Suprapubic skin (tissue), 4 donors: Measurements from ENCODE around the gene MYL12A.

Experiments
- CTCF ChIP-seq, 2 donors: fragments of 200-600 bp in 1 of 2; fragments of 450-650 bp in 1 of 2; sonication (generic) in 1 of 2; IDR thresholded peaks; one replicate each; pipeline ENCODE4 v1.5.1; 2016 to 2019; ENCODE audit warnings: antibody characterized with exemption in 2 of 2, mild to moderate bottlenecking in 1 of 2, moderate library complexity in 1 of 2
- EP300 ChIP-seq: sonication (generic); formaldehyde crosslinking; IDR thresholded peaks from one replicate; pipeline ENCODE4 v1.6.1; 2017; ENCODE audit warnings: antibody characterized with exemption
- POLR2A ChIP-seq, 2 donors: fragments of 450-650 bp; IDR thresholded peaks; one replicate each; pipeline ENCODE4 v1.6.1; 2017; ENCODE audit warnings: antibody characterized with exemption in 2 of 2, mild to moderate bottlenecking in 2 of 2, moderate library complexity in 2 of 2
- POLR2AphosphoS5 ChIP-seq, 3 donors: sonication (generic); formaldehyde crosslinking; IDR thresholded peaks; one replicate each; pipeline ENCODE4 v1.6.1; 2017; ENCODE audit warnings: antibody characterized with exemption in 3 of 3

GRCh38 chr18:3226048-3226447, 21.6 kb upstream of the MYL12A start:
- no peak for TF ChIP-seq POLR2AphosphoS5 (IDR thresholded peaks at IDR 0.05)
- no peak for TF ChIP-seq CTCF (IDR thresholded peaks at IDR 0.05)
- no peak for TF ChIP-seq POLR2A (IDR thresholded peaks at IDR 0.05)
- no peak for TF ChIP-seq EP300
